HG02678 (cell line): ENCODE data around the gene BRPF1.
"Not testable (repeated sequence)": the region's sequence is repeated elsewhere in the genome, so short reads cannot be mapped to it uniquely, and the experiment has no call there.

Experiments
- ATAC-seq: cut with Tn5 transposase; IDR thresholded peaks from one replicate; pipeline ENCODE4 v1.9.1; 2021; ENCODE audit warnings: mild to moderate bottlenecking, moderate library complexity; ENCODE audit not compliant: unreplicated experiment

Gene BRPF1

GRCh38 chr3:9765865-9766264, 34.3 kb downstream of the BRPF1 start:
- ATAC-seq, result no peak

DNA sequence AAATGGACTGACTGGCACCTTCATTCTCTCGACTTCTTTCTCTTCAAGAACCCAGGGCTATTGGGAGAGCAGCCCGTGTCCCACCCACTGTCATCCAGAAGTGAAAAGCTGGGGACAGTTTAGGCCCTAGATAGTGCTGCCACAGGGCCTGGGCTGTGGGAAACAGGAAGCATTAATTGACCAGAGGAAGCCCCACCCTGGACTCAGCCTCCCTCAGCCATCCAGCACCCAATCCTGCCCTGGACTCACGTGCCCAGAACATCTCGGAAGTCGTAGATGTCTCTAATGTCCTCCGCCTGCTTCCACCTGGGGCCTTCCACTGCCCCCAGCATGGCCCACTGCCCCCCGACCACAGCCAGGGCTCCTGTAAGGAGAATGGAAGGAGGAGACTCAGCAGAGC, 35.9 kb downstream of the BRPF1 start:
- ATAC-seq, result no peak

GRCh38 chr3:9768141-9768775, 36.7 kb downstream of the BRPF1 start:
- no peak for ATAC-seq

DNA sequence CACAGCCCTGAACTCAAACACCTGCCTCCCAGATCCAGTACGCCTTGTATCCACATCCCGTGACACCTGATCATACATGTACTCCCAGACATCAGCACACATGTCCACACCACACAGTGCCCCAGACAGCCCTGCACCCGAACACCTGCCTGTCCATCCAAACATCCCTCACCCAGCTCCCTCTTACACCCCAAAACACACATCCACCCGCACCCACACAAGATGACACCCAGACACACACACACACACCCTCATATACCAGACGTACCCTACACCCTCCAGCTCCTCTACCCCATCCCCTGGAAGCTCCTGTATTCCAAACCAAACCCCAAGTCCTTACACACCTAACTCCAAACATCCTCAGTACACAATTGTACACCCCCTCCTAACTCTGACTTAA, 37.5 kb downstream of the BRPF1 start:
- no peak for ATAC-seq

DNA sequence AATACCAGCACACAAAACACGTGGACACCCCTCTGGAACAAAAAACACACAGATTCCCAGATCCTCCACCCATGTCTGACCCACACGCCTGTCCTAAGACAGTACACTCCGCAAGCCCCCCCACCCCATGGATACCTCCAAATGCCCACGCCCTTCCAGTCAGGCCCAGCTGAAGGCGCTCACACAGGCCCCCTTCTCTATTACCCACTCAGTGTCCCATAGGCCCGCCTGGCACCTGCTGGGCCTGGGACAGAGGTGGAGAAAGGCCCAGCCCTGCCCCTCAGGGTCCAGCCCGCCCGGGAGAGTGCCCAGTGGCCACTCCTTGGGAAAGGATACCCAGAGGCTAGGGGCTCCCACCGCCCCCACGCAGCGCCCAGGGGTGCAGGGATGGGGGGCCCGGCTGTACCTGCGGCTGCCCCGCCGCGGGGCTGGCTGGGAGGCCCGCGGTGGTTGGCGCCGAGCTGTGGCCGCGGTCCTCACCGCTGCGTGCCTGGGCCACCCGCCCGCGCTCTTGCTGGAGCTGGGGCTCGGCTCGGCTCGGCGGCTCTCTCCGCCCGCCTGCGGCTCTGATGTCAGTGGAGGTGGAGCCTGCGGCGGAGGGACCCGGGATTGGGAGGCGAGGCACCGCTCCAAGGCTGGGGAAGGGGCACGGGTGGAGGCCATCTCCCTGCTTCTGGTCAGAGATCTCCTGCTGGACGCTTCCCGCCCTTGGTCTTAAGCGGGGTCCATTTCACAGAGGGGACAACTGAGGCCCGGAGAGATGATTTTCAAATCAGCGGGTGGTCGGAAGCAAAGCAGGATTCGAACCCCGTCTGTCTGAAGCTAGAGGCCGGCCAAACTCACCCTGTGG, 38.1 kb downstream of the BRPF1 start, which contains the start of gene CAMK1:
TSS of gene CAMK1 (minus strand) at position 522 of the 850 bp plus-strand sequence. CDS start 2,198 bp downstream, outside the sequence.
- peak; percentile 68 for ATAC-seq

GRCh38 chr3:9770276-9770812, 38.8 kb downstream of the BRPF1 start:
- ATAC-seq, result no peak

DNA sequence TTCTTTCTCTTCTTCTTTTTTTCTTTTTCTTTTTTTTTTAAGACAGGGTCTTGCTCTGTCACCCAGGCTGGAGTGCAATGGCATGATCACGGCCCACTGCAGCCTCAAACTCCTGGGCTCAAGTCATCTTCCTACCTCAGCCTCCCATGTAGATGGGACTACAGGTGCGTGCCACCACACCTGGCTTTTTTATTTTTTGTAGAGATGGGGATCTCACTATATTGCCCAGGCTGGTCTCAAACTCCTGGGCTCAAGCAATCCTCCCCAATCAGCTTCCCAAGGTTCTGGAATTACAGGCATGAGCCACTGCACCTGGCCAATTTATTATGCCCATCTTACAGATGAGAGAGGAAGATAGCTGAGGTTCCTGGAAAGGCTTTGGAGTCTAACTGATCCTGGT, 39.5 kb downstream of the BRPF1 start:
- not testable (repeated sequence) for ATAC-seq

DNA sequence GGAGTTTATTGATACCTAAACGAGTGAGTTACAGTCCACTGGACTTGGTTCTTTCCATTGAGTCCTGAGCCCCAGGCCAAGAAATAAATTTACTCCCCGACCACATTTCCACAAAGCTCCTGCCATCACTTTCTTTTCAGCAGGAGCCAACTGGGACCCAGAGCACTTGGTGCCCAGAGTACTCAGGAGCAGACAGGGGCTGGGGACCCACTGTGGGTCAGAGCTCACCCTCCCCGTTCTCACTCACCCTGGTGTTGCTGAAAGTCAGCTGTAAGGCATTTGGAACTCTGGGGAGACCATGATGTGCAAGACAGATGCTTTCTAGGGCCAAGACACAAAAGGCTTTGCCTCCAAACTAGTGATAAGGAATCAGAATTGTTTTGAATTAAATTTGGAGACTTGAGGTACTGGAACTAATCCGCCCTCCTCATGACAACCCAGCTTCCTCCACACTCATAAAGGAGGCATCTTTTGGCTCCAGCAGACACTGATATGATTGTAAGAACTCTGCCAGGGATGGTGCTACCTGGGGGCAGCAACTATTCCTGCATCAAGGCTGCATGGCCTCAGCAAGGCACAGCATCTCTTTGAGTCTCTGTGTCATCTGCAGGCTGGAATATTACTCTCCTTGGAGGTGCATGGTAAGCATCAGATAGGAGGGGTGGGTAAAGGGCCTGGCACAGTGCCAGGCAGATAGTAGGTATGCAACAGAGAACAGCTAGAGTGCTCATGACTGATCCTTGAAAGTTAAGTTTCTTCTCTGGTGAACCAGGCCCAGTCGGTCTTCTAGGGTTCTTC, 45.6 kb downstream of the BRPF1 start:
- ATAC-seq, result no peak

- no peak for ATAC-seq
Observed at GRCh38 chr3:9777694-9778021, 46.1 kb downstream of the BRPF1 start.

- ATAC-seq, result no peak
Observed at GRCh38 chr3:9778143-9779074, 46.9 kb downstream of the BRPF1 start.

- ATAC-seq, result no peak
Observed at GRCh38 chr3:9779075-9779593, 47.6 kb downstream of the BRPF1 start.

- peak; percentile 59 for ATAC-seq
Observed at GRCh38 chr3:9779721-9780457, 48.4 kb downstream of the BRPF1 start.

- peak; percentile 8 for ATAC-seq
Observed at GRCh38 chr3:9780458-9780812, 48.9 kb downstream of the BRPF1 start.

DNA sequence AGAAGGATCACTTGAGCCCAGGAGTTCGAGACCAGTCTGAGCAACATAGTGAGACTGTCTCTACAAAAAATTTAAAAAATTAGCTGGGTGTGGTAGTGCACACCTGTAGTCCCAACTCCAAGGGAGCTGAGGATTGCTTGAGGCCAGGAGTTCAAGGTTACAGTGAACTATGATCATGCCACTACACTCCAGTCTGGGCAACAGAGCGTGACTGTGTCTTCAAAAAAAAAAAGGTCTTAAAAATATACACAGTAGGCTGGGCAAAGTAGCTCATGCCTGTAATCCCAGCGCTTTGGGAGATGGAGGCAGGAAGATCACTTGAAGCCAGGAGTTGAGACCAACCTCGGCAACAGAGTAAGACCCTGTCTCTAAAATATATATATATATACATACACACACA, 49.4 kb downstream of the BRPF1 start:
- ATAC-seq, result no peak

- no peak for ATAC-seq
Observed at GRCh38 chr3:9781551-9781950, 50.0 kb downstream of the BRPF1 start.

DNA sequence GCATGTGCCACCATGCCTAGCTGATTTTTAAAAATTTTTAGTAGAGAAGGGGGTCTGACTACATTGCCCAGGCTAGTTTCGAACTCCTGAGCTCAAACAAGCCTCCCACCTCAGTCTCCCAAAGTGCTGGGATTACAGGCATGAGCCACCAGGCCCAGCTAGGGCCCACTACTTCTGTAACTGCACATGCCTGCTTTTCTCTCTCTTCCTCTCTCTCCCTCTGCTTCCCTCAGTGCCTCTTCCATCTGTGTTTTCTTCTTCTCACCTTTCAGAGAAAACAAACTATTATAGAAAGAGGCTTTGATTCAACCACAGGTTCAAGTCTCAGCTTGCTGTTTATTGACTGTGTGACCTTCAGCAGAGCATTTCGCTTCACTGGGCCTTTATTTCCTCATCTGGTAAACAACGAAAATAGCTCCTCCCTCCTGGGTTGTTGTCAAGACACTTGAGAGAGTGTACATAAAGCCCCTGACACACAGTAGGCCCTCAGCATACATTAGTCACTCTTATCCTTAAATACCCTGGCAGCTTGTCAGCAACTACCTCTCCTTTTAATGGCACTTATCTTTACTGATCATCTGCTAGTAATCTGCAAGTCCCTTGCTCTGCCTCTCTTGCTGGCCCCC, 50.6 kb downstream of the BRPF1 start:
- no peak for ATAC-seq

GRCh38 chr3:9782770-9783169, 51.2 kb downstream of the BRPF1 start:
- no peak for ATAC-seq

GRCh38 chr3:9783954-9784353, 52.4 kb downstream of the BRPF1 start:
- no peak for ATAC-seq

- no peak for ATAC-seq
Observed at GRCh38 chr3:9784965-9785364, 53.4 kb downstream of the BRPF1 start.
